GM21717 (cell line): ENCODE data around the gene COQ8A.
A peak's percentile ranks its signal among the peaks of the same experiment; 100 is the strongest.

Source experiments
- ATAC-seq: cut with Tn5 transposase; IDR thresholded peaks from one replicate; pipeline ENCODE4 v1.9.1; 2021; ENCODE audit warnings: mild to moderate bottlenecking, moderate library complexity; ENCODE audit not compliant: unreplicated experiment

The COQ8A gene

GRCh38 chr1:226940029-226940805, at the start of gene COQ8A:
Gene COQ8A, plus strand, starts transcription at chr1:226940294. Its CDS starts 21,092 bp downstream, at chr1:226961386.
- peak; percentile 96 for ATAC-seq

DNA sequence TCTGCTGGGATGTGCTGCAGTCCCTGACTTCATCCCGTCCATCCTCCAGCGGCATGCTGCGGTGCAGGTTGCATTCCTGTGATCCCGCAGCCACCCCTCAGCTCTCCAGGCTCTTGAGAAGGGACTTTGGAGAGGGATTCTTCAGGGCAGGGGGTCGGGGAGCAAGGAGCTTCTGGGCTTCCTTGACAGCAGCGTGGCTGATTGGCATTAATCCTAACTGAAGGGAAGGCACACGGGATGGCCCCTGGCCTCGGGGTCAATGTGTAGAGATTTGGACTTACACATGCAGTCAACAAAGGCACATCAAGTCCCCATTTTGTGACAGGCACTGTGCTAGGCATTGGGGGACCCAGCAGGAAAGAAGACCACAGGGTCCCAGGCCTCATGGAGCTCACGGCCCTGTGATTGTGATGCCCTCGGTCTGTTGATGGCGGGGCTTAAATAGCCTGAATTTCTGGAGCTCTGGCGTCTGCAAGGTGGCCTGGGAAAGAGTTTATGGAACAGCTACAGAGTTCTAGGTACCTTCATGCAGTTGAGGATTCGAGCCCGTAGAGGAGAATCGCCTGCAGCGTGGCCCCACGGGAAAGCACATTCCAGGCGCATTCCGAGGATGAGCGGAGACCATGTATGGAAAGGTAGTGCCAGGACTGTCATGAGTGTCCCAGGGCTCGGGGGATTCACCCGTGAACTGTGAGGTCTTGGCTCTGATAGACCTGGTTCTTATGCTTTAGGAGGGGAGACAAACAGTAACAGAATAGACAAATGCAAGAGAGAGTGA, 49.6 kb upstream of the COQ8A start:
- no peak for ATAC-seq

DNA sequence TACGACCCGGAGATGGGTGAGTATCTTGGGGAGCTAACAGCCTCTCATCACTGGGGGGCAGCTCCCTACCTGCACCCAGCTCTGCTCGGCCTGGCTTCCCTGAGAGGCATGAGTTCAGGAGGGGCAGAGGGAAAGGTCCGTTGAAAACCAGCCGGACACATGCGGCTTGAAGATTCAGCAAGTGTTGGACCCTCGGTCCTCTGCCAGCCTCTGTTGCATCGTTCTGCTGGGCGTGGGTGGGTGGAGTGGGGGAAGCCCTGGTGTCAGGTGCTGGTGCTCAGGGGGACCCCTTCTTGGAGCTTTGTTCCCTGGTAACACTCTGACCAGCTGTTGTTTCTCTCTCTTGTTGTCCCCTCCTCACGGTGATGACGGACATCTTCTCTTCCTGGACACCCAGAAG, 48.7 kb upstream of the COQ8A start:
- ATAC-seq = no peak

DNA sequence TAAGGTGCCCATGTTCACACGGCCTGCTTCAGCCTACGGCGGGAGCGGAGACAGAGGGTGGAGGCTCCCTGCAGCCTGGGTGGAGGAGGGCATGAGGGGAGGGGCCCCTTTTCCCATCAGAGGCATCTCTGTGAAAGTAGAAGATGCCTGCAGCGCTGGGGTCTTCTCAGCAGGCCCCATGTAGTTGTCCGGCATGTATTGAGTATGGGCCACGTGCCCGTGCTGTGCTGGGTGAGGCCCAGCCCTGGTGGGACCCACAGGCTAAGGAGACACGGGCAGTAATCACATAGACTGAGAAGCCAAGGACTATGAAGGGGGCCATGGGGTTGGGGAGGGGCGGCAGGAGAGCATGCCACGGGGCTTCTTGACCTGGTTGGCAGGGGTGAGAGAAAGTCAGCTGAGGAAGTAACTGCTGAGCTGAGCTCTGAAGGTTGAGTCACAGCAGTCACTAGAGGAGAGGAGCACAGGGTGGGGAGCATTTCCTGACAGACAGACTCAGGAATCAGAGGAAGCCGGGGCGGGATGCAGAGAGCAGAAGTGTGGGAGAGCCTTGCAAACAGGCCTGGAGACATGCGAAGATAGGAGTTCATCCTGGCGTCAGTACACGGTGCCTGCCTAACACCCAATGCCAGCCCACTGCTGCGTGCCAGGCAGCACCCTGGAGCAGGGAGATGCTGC, 48.1 kb upstream of the COQ8A start:
- no peak for ATAC-seq

- no peak for ATAC-seq
These were observed 47.6 kb upstream of the COQ8A start for GRCh38 chr1:226892524-226892875.

GRCh38 chr1:226893936-226894335, 46.2 kb upstream of the COQ8A start:
- no peak for ATAC-seq

- no peak for ATAC-seq
These were observed 45.3 kb upstream of the COQ8A start for GRCh38 chr1:226894826-226895225.

DNA sequence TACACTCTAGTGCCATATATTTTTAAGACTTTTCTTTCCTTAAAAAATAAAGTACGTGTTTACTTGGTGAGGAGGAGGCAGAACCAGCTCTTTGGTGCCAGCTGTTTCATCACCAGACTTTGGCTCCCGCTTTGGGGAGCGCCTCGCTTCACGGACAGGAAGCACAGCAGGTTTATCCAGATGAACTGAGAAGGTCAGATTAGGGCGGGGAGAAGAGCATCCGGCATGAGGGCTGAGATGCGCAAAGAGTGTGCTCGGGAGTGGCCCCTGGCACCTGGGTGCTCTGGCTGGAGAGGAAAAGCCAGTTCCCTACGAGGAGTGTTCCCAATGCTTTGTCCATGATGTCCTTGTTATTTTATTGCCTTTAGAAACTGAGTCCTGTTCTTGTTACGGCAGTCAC, 44.5 kb upstream of the COQ8A start:
- ATAC-seq = no peak

DNA sequence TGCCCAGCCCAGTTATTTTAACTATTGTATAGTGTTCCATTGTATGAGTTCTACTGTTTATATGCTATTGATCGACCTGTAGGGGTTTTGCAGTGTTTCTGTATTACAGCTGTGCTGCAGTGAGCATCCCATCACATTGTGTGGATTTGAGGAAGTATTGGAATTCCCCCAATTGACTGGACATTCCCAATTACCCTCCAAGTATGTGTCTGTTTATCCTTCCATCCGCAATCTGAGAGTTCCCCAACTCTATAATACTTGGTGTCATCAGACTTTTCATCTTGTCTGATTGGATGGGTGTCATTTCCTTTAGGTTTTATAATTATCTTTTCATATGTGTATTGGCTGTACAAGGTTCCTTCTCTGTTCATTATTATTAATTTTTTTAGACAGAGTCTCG, 41.8 kb upstream of the COQ8A start:
- ATAC-seq = no peak

- no peak for ATAC-seq
These were observed 38.7 kb upstream of the COQ8A start for GRCh38 chr1:226901421-226901820.

DNA sequence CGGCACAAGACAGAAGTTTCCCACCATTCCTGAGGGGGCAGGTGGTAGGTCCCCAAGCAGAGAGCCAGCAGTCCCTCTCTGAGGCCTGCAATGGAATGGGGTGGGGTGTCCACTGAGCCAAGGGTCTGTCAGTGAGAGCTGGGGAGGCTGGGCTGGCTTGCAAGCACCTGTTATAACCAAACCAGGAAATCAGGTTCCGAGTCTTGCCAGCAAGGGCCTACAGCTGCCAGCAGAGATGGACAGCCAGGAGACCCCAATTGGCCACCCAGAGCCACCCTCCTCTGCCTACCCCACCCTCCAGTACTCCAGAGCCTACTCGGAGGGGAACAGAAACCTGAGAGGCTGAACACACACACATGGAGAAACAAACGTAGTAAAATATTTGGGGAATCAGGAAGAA, 37.5 kb upstream of the COQ8A start:
- no peak for ATAC-seq

DNA sequence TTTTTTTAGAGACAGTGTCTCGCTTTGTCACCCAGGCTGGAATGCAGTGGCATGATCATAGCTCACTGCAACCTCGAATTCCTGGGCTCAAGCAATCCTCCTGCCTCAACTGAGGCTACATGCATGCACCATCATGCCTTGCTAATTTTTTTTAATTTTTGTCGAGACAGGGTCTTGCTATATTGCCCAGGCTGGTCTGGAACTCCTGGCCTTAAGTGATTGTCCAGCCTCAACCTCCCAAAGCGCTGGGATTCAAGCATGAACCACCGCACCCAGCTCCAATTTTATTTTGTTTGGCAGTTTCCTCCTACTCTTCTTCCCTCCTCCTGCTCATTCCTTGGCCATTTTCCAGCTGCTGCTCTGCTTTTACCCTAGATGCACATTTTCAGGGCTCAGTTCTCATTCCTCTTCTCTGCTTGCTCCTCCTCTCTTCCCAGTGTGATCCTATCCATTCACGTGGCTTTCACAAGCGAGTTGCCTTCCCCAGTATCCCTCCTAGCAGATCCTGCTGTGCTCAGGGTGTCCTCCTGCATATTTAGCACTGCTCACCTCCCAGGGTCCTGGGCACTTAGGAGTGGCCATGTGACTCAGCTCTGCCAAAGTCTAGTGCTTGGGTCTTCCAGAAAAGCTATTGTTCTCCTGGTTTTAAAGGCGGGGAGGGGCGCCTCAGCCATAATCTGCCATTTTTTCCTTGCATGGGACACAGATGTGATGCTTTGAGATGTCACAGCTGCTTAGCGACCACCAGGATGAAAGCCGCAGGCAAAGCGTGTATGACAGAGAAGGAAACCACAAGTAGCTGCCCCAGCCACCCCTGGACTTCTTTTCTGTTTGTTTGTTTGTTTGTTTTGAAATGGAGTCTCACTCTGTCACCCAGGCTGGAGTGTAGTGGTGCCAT, 36.0 kb upstream of the COQ8A start:
- ATAC-seq = no peak

- no peak for ATAC-seq
These were observed 35.3 kb upstream of the COQ8A start for GRCh38 chr1:226904772-226905171.

DNA sequence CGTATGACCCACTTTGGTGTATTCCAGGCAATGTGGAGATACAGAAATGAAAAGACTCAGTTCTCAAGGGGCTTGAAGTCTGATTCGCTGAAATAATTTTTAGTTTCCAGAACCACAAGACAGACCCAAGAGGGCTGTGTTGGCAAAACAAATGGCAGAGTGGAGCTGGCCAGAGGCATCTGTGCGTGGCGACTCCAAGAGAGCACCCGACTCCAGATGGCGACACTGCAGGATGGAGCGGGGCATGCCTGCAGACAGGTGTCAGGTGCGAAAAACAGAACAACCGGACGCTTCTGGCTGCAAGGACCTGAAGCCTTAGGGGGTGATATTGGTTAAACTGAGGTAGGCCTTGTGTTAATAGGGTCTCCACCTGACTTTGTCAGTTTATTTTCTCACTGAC, 31.7 kb upstream of the COQ8A start:
- ATAC-seq = no peak

- ATAC-seq = no peak
These were observed 31.2 kb upstream of the COQ8A start for GRCh38 chr1:226908913-226909312.

- ATAC-seq = no peak
These were observed 27.4 kb upstream of the COQ8A start for GRCh38 chr1:226912587-226913176.

- ATAC-seq = peak; percentile 33
These were observed 24.5 kb upstream of the COQ8A start for GRCh38 chr1:226915672-226915995.

DNA sequence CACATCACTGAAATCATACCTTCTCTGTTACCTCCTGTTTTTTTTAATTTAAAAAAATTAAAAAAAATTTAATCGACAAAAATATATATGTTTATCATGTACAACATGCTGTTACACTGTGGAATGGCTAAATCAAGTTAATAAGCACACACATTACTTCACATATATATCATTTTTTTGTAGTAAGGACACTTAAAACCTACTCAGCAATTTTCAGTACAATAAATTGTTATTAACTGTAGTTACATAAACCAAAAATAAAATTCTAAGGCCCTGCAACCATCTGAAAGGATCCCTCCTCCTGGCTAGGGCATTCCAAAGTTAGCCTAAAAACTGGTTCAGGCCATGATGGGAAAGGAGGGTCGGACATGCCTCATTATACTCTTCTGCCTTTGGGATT, 23.6 kb upstream of the COQ8A start:
- no peak for ATAC-seq

DNA sequence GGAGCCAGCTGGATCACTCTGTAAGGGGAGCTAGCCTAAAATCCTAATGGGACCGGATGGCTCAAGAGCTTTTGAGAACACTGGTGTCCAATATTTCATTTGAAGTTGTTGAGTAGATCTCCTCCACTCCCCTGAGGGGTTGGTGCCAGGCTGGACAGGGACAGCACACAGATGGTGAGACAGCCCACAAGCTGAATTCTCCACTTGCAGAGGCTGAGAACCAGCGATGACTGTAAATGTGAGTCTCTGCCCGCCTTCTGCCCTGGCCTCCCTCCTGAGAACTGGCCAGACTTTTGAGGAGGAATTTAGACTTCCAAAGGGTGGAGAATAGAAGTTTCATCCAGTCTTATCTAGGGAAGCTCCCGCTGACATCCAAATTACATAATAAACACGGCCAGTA, 20.5 kb upstream of the COQ8A start:
- ATAC-seq = no peak

DNA sequence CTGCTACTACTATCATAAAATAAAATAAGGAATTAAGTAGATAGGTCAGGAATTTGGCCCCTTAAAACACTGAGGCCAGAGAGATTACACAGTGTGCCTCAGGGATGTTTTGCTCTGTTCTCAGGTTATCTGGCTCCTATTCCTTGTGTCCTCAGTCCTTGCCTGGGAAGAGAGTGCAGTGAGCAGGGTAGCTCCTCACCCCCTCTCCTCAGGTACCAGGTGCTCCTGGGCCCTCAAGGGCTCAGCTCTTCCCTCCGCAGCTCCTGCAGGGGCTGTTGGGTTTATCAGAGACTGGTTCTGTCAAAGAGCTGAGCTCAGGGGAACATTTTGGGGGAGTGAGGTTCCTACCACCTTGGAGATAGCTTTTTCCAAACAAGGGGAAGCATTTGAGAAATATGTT, 20.1 kb upstream of the COQ8A start:
- no peak for ATAC-seq

GRCh38 chr1:226920446-226920894, 19.6 kb upstream of the COQ8A start:
- ATAC-seq = no peak
